Ectodermal cell (in vitro differentiated cells): Measurements from ENCODE around the gene MNX1.

Experiments
- H3K27ac ChIP-seq: 2 replicates; pipeline ENCODE4 v1.7.0; 2013; ENCODE audit warnings: mild to moderate bottlenecking, low read depth, low read length; ENCODE audit not compliant: insufficient read depth, poor library complexity, severe bottlenecking
- H3K27me3 ChIP-seq: 2 replicates; pipeline ENCODE4 v1.7.0; 2013; ENCODE audit warnings: mild to moderate bottlenecking, low read length; ENCODE audit not compliant: insufficient read depth, control insufficient read depth, poor library complexity, severe bottlenecking
- H3K36me3 ChIP-seq: one replicate; pipeline ENCODE4 v1.7.0; 2013; ENCODE audit warnings: low read length; ENCODE audit not compliant: control insufficient read depth, insufficient read depth
- H3K4me1 ChIP-seq: one replicate; pipeline ENCODE4 v1.7.0; 2013; ENCODE audit warnings: low read length; ENCODE audit not compliant: control insufficient read depth, insufficient read depth
- H3K4me3 ChIP-seq: 2 replicates; pipeline ENCODE4 v1.7.0; 2013; ENCODE audit warnings: low read depth, low read length, control low read depth; ENCODE audit not compliant: insufficient read depth
- H3K9me3 ChIP-seq: 2 replicates; pipeline ENCODE4 v1.7.0; 2013; ENCODE audit warnings: mild to moderate bottlenecking, low read length, moderate library complexity; ENCODE audit not compliant: control insufficient read depth
- WGBS, 2 experiments: methylation state at CpG; one replicate each; pipeline ENCODE4 v1.1.7; 2013; ENCODE audit warnings: missing lambda C conversion rate in 2 of 2; 5-methylcytosine and 5-hydroxymethylcytosine counted together

The MNX1 gene

GRCh38 chr7:157021871-157022680, 11.6 kb upstream of the MNX1 start:
- Histone ChIP-seq H3K36me3 (no peaks in the 10 kb centered on the region), H3K27ac (no peak overlapping the region), H3K4me1 (peaks cover 21% of the 10 kb centered on the region), H3K4me3 (no peak overlapping the region), H3K9me3 (no peaks in the 10 kb centered on the region), H3K27me3 (peaks cover 100% of the 10 kb centered on the region)
- 3 to 4% methylated on average over 30 of the region's 30 CpGs for WGBS, 2 experiments

- Histone ChIP-seq H3K4me3 (no peak overlapping the region), H3K36me3 (no peaks in the 10 kb centered on the region), H3K4me1 (peaks cover 21% of the 10 kb centered on the region), H3K27ac (no peak overlapping the region), H3K27me3 (peaks cover 100% of the 10 kb centered on the region), H3K9me3 (no peaks in the 10 kb centered on the region)
- 1% methylated on average over 84 of the region's 84 CpGs for WGBS, 2 experiments
These were observed 10.8 kb upstream of the MNX1 start for GRCh38 chr7:157021071-157021870.

GRCh38 chr7:157020514-157021070, 10.1 kb upstream of the MNX1 start:
- no peak overlapping the region for H3K4me3 ChIP-seq
- H3K27ac ChIP-seq = no peak overlapping the region
- H3K27me3 ChIP-seq = peaks cover 100% of the 10 kb centered on the region
- peaks cover 21% of the 10 kb centered on the region for H3K4me1 ChIP-seq
- no peaks in the 10 kb centered on the region for H3K9me3 ChIP-seq
- 3 to 5% methylated on average over 38 of the region's 38 CpGs for WGBS, 2 experiments
- no peaks in the 10 kb centered on the region for H3K36me3 ChIP-seq

- WGBS, 2 experiments = 5 to 13% methylated on average over 20 to 25 of the region's 25 CpGs
- Histone ChIP-seq H3K27ac (no peak overlapping the region), H3K9me3 (no peaks in the 10 kb centered on the region), H3K4me3 (no peak overlapping the region), H3K27me3 (peaks cover 100% of the 10 kb centered on the region), H3K36me3 (no peaks in the 10 kb centered on the region), H3K4me1 (peaks cover 21% of the 10 kb centered on the region)
These were observed 9.4 kb upstream of the MNX1 start for GRCh38 chr7:157019718-157020451.

- Histone ChIP-seq H3K9me3 (no peaks in the 10 kb centered on the region), H3K36me3 (no peaks in the 10 kb centered on the region), H3K27ac (no peak overlapping the region), H3K27me3 (peaks cover 100% of the 10 kb centered on the region), H3K4me3 (no peak overlapping the region), H3K4me1 (peaks cover 21% of the 10 kb centered on the region)
- WGBS, 2 experiments = 3% methylated on average over 50 of the region's 50 CpGs
These were observed 8.6 kb upstream of the MNX1 start for GRCh38 chr7:157018997-157019608.

- no peaks in the 10 kb centered on the region for H3K9me3 ChIP-seq
- H3K4me1 ChIP-seq = peaks cover 21% of the 10 kb centered on the region
- no peak overlapping the region for H3K27ac ChIP-seq
- WGBS, 2 experiments = 4% methylated on average over 49 of the region's 49 CpGs
- H3K4me3 ChIP-seq = no peak overlapping the region
- peaks cover 100% of the 10 kb centered on the region for H3K27me3 ChIP-seq
- no peaks in the 10 kb centered on the region for H3K36me3 ChIP-seq
These were observed 8.0 kb upstream of the MNX1 start for GRCh38 chr7:157018328-157018996.

- H3K36me3 ChIP-seq = no peaks in the 10 kb centered on the region
- H3K4me1 ChIP-seq = peaks cover 21% of the 10 kb centered on the region
- no peaks in the 10 kb centered on the region for H3K9me3 ChIP-seq
- WGBS, 2 experiments = 3% methylated on average over 48 of the region's 48 CpGs
- H3K27me3 ChIP-seq = peaks cover 100% of the 10 kb centered on the region
- no peak overlapping the region for H3K4me3 ChIP-seq
- no peak overlapping the region for H3K27ac ChIP-seq
These were observed 7.3 kb upstream of the MNX1 start for GRCh38 chr7:157017603-157018327.

- peaks cover 18% of the 10 kb centered on the region for H3K4me1 ChIP-seq
These were observed 6.7 kb upstream of the MNX1 start for GRCh38 chr7:157017149-157017548.

More at GRCh38 chr7:157017149-157017548, 6.7 kb upstream of the MNX1 start:
- H3K36me3 ChIP-seq = no peaks in the 10 kb centered on the region
- WGBS, 2 experiments = 7 to 8% methylated on average over 10 to 11 of the region's 11 CpGs
- H3K27ac ChIP-seq = no peak overlapping the region
- H3K27me3 ChIP-seq = peaks cover 100% of the 10 kb centered on the region
- no peak overlapping the region for H3K4me3 ChIP-seq
- H3K9me3 ChIP-seq = no peaks in the 10 kb centered on the region
